Iris pigment epithelial cell (primary cell): ENCODE results near the gene POLR2F.

Source experiments
- DNase-seq: peaks from one replicate; pipeline ENCODE4 v3.0.0-alpha.2; 2011; ENCODE audit warnings: low read depth

Gene POLR2F

DNA sequence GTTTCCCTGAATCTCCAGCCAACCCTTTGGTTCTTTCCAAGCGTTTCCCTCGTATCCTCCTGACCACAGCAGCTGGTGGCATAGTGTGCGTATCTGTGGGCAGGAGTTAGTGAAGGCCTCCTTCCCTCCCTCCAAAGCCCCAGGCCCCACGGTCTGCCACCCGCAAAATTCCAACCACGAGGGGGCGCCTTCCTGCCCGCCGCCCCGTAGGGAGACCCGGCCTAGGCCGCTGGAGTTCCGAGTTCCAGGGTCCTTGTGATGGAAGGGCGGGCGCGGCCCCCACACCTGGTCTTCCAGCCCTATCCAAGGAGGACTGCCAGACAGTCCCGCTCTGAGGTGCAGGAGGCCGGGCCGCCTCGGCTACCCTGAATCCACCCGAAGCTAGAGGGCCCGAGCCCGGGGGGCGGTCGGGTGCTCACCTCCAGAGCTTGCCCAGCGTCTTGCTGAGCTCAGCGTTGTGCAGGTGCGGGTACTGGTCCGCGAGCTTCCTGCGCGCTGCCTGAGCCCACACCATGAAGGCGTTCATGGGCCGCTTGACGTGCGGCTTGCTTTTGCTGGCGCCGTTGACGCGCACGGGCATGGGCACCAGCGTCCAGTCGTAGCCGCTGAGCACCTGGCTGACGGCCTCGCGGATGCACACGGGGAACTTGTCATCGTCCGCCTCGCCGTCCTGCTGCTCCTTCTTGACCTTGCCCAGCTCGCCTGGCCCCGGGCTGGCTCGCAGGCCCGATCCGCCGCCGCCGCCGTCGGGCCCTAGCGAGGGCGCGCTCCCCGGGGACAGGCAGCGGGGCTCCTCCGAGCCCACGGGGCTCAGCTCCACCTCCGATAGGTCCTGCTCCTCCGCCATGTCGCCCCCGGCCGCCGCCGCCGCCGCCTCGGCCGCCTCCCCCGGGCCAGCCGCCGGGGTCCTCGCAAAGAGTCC is 29.7 kb downstream of the POLR2F start:
- no peak for DNase-seq

GRCh38 chr22:37983860-37984791 is 30.6 kb downstream of the POLR2F start, which contains the start of gene SOX10:
Gene SOX10, minus strand, starts transcription at chr22:37984555. Its CDS starts 771 bp downstream, at chr22:37983784.
- DNase-seq = no peak

DNA sequence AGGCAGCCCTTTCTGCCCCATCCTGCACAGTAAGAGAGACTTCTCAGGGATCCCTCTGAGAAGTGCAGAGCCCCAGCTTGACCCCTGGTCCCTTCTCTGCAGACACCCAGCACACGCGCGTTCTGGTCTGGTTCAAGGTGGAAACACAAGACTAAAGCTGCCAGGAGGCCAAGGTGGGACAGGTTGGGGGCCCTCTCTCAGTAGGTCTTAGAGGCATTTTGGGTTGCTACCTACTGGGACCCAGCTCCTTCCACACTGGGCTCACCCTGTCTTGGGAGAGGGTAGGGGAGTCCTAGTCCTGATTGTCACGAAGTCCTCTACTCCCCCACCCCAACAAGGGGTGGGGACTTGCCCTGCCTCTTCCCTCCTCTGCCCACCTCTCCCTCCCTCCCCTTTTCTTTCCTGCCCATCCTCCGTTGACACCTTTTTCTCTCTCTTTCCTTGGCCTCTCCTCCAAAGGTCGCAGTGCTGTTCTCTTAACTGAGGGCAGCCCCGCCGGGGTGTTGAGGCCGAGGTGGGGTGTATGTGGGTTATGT is 31.6 kb downstream of the POLR2F start:
- DNase-seq = no peak

- DNase-seq = no peak
Observed at GRCh38 chr22:37985751-37986281, 32.3 kb downstream of the POLR2F start.

DNA sequence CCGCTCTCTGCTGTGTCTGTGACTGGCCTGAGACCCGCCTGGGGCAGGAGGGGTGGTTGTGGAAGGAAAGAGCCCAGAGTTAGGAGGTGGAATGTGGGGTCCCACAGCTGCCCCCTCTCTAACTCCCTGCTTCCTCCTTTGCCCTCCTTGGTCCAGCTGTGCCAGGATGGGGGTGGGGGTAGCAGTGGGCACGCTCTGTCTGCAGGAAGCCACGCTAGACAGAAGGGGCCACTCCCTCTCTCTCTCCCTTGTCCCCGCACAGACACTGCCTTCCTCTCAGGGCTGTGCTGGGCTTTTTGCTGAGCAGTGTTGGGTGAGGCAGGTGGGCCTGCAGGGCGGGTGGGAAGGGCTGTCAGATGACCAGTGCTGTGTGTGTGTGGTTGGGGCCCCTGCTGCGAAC is 32.9 kb downstream of the POLR2F start:
- DNase-seq = no peak

DNA sequence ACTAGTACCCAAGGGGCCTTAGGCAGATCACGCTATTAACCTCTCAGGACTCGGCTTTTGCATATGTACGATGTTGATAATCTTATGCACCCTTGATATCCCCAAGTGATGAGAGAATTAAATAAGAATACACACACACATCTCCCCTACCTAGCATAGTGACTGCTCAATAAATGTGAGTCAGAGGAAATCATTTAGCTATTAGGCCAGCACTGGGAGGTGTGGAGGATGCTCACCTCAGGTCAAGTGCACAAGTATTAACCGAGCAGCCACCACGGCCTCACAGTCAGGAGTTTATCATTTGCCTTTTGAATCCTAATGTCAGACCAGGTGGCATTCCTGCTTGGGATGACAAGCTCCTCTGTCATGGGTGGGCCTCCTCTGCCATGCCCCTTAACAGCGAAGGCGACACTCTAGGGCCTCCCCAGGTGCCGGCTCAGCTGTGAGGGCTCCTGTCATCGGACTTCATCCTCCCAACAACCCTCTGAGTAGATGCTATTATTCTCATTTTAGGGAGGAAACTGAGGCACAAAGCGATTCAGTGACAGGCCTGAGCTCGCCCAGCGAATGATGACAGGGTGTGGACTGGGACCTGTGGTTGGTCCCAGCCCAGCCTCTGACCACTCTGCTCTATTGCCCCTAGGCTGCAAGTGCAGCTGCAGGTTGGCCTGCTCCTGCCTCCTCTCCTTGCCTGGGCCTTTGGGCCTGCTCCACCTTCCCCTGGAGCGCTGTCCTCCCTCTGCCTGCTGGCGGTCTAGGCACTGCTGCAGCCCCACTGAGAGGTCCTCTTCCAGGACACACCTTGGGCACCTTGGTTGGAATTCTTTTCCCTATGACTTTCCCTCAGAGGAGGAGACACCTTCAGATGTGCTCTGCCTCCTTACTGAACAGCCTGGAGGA is 35.9 kb downstream of the POLR2F start:
- DNase-seq = no peak

DNA sequence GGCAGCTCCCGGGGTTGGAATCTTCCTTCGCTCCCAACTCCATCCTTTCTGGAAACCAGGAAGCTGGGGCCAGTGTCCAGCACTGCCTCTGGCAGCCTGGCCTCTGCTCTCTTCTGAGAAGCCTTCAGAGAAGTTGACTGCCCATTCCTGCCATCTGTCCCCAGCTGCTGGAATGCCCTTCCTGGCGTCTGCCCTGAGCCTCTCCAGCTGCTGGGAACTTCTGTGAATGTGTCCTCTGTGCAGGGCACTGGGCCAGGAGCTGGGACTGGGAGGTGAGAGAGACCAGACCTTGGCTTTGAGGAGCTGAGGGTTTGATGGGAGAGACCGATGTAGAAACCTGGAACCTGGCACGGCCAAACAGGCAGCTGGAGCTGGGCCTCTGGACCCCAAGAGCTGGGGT is 36.8 kb downstream of the POLR2F start:
- no peak for DNase-seq

- no peak for DNase-seq
Observed at GRCh38 chr22:37990862-37991261, 37.4 kb downstream of the POLR2F start.

- DNase-seq = no peak
Observed at GRCh38 chr22:37991731-37992442, 38.4 kb downstream of the POLR2F start.

GRCh38 chr22:37994049-37994448 is 40.5 kb downstream of the POLR2F start:
- DNase-seq = no peak

GRCh38 chr22:37994982-37995381 is 41.5 kb downstream of the POLR2F start:
- no peak for DNase-seq

DNA sequence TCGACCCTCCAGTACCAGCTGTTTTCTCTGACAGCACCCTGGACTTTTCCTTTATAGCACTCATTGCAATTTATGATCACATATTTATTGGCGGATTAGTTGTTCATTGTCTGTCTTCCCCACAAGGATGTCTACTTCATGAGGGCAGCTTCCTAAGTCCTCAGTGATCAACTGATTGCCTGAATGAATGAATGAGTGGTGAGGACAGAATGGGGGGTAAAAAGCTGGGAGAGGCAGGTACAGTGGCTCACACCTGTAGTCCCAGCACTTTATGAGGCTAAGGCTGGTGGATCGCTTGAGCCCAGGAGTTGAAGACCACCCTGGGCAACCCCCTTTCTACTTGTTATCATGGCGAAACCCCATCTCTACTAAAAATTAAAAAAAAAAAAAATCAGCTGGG is 42.0 kb downstream of the POLR2F start:
- no peak for DNase-seq

- no peak for DNase-seq
Observed at GRCh38 chr22:37996079-37996478, 42.6 kb downstream of the POLR2F start.

DNA sequence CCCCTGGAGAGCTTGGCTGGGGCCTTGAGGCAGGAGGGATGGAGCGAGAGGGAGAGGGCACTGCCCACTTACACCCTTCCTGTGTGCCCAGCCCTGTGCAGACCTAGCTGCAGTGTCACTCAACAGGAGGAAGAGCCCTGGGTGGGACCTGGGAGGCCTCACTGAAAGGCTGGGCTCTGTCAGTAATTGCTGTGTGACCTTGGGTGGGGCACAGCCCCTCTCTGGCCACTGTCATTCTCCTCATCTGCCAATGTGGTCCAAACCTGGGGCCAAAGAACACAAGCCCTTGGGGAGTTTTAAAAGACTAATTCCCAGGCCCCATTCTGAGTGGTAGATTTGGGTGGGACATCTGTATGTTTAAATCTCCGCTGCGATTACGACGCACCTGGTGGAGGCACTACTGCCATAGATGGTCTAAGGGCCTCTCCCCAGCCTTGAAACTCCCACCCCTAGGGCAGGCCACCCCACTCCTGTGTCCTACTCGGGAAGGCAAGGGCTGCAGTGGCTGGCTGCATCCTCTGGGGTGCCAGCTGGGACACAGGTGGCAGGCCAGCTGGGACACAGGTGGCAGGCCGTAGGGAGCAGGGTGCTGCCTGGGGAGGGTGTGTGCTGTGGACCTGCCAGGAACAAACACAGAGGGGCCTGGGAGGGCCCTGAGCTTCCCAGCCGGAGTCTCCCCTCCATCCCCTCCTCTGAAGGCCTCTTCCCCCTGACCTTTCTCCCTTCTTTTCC is 43.2 kb downstream of the POLR2F start:
- no peak for DNase-seq

DNA sequence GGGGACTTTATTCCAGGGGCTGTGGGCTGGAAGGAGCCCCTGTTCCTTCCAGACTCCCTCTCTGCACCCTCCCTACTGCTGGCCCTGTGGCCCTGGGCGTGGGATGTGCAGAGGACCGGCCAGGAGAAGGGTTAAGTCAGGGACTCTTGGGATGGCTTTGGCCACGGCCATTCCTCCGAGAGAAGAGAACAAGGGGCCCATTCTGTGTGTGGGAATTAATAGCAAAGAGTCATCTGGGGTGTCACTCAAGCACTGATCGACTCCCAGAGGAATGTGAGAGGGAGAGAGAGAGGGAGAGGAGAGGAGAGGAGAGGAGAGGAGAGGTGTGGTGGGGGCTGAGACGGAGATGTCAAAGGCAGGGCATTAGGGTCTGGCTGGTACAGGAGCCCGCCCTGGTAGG is 45.0 kb downstream of the POLR2F start:
- DNase-seq = no peak

DNA sequence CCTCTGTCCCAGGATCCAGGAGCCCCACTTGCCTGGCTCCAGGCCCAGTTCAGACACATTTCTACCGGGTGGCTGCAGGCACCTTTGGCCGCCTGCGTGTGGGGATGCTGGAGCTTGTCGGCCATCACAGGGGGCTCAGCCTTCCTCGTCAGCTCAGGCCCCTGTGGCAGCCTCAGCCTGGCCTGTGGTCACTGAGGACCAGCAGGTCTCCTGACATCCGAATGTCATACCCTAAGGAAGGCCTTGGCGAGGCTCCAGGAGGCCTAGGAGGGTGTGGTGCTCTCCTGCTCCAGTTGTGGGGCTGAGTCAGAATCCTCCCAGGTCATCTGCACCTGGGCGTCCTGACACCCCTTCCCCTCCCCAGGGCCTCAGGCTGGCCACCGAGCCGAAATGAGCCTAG is 45.7 kb downstream of the POLR2F start:
- DNase-seq = no peak

- peak; percentile 64 for DNase-seq
Observed at GRCh38 chr22:37999640-38000272, 46.3 kb downstream of the POLR2F start.

GRCh38 chr22:38005943-38006342 is 52.4 kb downstream of the POLR2F start:
- no peak for DNase-seq

- no peak for DNase-seq
Observed at GRCh38 chr22:38006906-38007305, 53.4 kb downstream of the POLR2F start.
